Measurements from ENCODE around the gene CCL3. TPM values are rescaled to one million over a fixed set of nuclear protein-coding genes. Genes with fewer than 3 reads are reported as not detected.

CCL3 gene
- total and polyA plus RNA-seq, 2 donors (not counting 3 experiments of a cell fraction or from before 2014, with no cell fraction given): not detected

DNA sequence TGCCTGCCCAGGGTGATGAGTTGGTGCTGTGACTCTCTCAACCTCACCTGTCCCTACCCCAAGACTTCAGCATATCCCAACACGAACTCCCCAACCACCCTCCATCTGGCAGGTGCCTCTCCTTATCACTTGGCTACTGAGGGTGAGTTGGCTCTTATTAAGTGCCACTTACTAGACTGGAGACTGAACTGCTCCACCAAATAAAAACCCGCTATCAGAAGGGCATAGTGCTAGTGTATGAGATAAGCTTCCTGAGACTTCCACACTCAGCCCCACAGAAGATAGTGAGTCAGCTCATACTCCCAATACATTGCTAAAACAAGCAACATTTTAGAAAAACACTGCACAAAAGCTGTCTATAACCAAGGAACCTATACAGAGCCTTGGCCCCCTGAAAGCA, 41.9 kb downstream of the CCL3 start:
- no peaks in the 10 kb centered on the region for H4K20me1 ChIP-seq (replicated peaks; ENCODE audit: control insufficient read depth, extremely low read depth, insufficient read depth, low read length)
- H3K9me3 ChIP-seq (replicated peaks; ENCODE audit: control insufficient read depth, insufficient read depth, low read length): no peaks in the 10 kb centered on the region
- intact Hi-C loops (cut with micrococcal nuclease) (no loop called here), dilution Hi-C loops (cut with MboI; ENCODE audit: extremely low pct_ligation_motif_present, low sequenced_read_pairs) (no loop called here)
- H3K4me3 ChIP-seq (replicated peaks in 1 of 3; ENCODE audit: insufficient read depth in 1 of 3, low read depth in 1 of 3, low read length in 3 of 3): no peak overlapping the region
- DNase-seq (ENCODE audit: low read depth, low spot score): no peak
- H3K4me2 ChIP-seq (ENCODE audit: insufficient read depth, low read length): no peak overlapping the region
- no TSS peak for BruUV-seq (replicated peaks)
- TF ChIP-seq POLR2A (IDR thresholded peaks at IDR 0.05; ENCODE audit: low read depth, low read length): no peak
- no peak for TF ChIP-seq JUN (IDR thresholded peaks at IDR 0.05; ENCODE audit: borderline replicate concordance, insufficient read depth, insufficient read length, low read depth)
- TF ChIP-seq, protein P1, sequence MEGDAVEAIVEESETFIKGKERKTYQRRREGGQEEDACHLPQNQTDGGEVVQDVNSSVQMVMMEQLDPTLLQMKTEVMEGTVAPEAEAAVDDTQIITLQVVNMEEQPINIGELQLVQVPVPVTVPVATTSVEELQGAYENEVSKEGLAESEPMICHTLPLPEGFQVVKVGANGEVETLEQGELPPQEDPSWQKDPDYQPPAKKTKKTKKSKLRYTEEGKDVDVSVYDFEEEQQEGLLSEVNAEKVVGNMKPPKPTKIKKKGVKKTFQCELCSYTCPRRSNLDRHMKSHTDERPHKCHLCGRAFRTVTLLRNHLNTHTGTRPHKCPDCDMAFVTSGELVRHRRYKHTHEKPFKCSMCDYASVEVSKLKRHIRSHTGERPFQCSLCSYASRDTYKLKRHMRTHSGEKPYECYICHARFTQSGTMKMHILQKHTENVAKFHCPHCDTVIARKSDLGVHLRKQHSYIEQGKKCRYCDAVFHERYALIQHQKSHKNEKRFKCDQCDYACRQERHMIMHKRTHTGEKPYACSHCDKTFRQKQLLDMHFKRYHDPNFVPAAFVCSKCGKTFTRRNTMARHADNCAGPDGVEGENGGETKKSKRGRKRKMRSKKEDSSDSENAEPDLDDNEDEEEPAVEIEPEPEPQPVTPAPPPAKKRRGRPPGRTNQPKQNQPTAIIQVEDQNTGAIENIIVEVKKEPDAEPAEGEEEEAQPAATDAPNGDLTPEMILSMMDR (IDR thresholded peaks at IDR 0.05; ENCODE audit: extremely low read depth in 1 of 2, insufficient read depth in 1 of 2, low read depth in 1 of 2, low read length in 2 of 2): no peak
- TF ChIP-seq EZH2 (IDR thresholded peaks at IDR 0.05; ENCODE audit: borderline replicate concordance, low read depth, low read length, severe bottlenecking): no peak
- no peak for TF ChIP-seq POLR2AphosphoS5 (IDR thresholded peaks at IDR 0.05; ENCODE audit: insufficient read depth, low read depth, low read length)
- TF ChIP-seq MYC (IDR thresholded peaks at IDR 0.05; ENCODE audit: low read depth, low read length): no peak
- TF ChIP-seq, protein P2, sequence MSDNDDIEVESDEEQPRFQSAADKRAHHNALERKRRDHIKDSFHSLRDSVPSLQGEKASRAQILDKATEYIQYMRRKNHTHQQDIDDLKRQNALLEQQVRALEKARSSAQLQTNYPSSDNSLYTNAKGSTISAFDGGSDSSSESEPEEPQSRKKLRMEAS (IDR thresholded peaks at IDR 0.05; ENCODE audit: insufficient read depth, insufficient read length): no peak
- no peak for TF ChIP-seq GATA2 (IDR thresholded peaks at IDR 0.05; ENCODE audit: insufficient read depth, insufficient read length, low read depth, low read length)
- no peak for TF ChIP-seq FOS (IDR thresholded peaks at IDR 0.05; ENCODE audit: borderline replicate concordance, insufficient read depth, low read length)
- H3K27me3 ChIP-seq (ENCODE audit: control insufficient read depth in 2 of 2, insufficient read depth in 2 of 2, low read length in 2 of 2): peaks cover 0 to 2% of the 10 kb centered on the region in 2 experiments
- H3K36me3 ChIP-seq (ENCODE audit: control insufficient read depth in 2 of 2, extremely low read depth in 1 of 2, insufficient read depth in 2 of 2, low read length in 2 of 2): no peaks in the 10 kb centered on the region
- H3K9ac ChIP-seq (replicated peaks; ENCODE audit: extremely low read depth, insufficient read depth, low read length): no peak overlapping the region
- POLR2A ChIA-PET: no interaction called here
- H3K27ac ChIP-seq (ENCODE audit: insufficient read depth, low read depth, low read length): no peak overlapping the region
- no peak overlapping the region for H2AFZ ChIP-seq (ENCODE audit: low read depth, low read length)
- H3K4me1 ChIP-seq (ENCODE audit: control insufficient read depth, extremely low read depth, insufficient read depth, low read length): no peaks in the 10 kb centered on the region
- H3K9me1 ChIP-seq (replicated peaks; ENCODE audit: control insufficient read depth, extremely low read depth, insufficient read depth, low read length): no peaks in the 10 kb centered on the region
- no peak for FAIRE-seq
- CTCF ChIA-PET: interaction anchor here (1.1 to 1.2 kb wide), 2 partner anchors 72 to 101 kb away, joined by 3 to 5 read pairs; no protein-coding TSS in a partner anchor
- H3K79me2 ChIP-seq (ENCODE audit: control insufficient read depth, insufficient read depth, low read length): no peaks in the 10 kb centered on the region

Small RNAs within 50 kb of the gene (small RNA-seq; reads per million reads assigned to genes)
- gene RN7SL301P (ENCODE audit: insufficient read depth, insufficient read length, low read depth, low replicate concordance): not detected

Other genes starting within 250 kb of the CCL3 start
- gene HEATR9, start 221.3 kb downstream of the CCL3 start, total RNA-seq: not detected in 2 replicates
- not detected in 2 replicates for gene HEATR9, start 221.3 kb downstream of the CCL3 start, polyA plus RNA-seq
- gene CCL5, start 209.8 kb downstream of the CCL3 start, total RNA-seq: not detected in 2 replicates
- not detected in 2 replicates for gene CCL5, start 209.8 kb downstream of the CCL3 start, polyA plus RNA-seq
- gene RDM1, start 159.4 kb downstream of the CCL3 start, total RNA-seq: 0.46 TPM in 1 of 2 replicates, not detected in the other
- gene RDM1, start 159.4 kb downstream of the CCL3 start, polyA plus RNA-seq: 0.12 and 0.21 TPM in 2 replicates
- not detected in 2 replicates for gene LYZL6, start 146.4 kb downstream of the CCL3 start, total RNA-seq
- not detected in 2 replicates for gene LYZL6, start 146.4 kb downstream of the CCL3 start, polyA plus RNA-seq
- 0.51 and 0.55 TPM in 2 replicates for gene CCL16, start 108.6 kb downstream of the CCL3 start, total RNA-seq
- 0.18 TPM in 1 of 2 replicates, not detected in the other for gene CCL16, start 108.6 kb downstream of the CCL3 start, polyA plus RNA-seq
- gene CCL14, start 103.4 kb downstream of the CCL3 start, total RNA-seq: 9.5 and 21.3 TPM in 2 replicates
- gene CCL14, start 103.4 kb downstream of the CCL3 start, polyA plus RNA-seq: 25.8 and 29.8 TPM in 2 replicates
- gene CCL15, start 88.6 kb downstream of the CCL3 start, total RNA-seq: not detected in 2 replicates
- not detected in 2 replicates for gene CCL15, start 88.6 kb downstream of the CCL3 start, polyA plus RNA-seq
- gene CCL23, start 72.2 kb downstream of the CCL3 start, total RNA-seq: 1.0 TPM in 1 of 2 replicates, not detected in the other
- 1.1 TPM in 2 replicates for gene CCL23, start 72.2 kb downstream of the CCL3 start, polyA plus RNA-seq
- gene CCL18, start 25.9 kb downstream of the CCL3 start, total RNA-seq: not detected in 2 replicates
- not detected in 2 replicates for gene CCL18, start 25.9 kb downstream of the CCL3 start, polyA plus RNA-seq
- not detected in 2 replicates for gene CCL4, start 13.7 kb upstream of the CCL3 start, total RNA-seq
- gene CCL4, start 13.7 kb upstream of the CCL3 start, polyA plus RNA-seq: not detected in 2 replicates
- 3.3 and 9.7 TPM in 2 replicates for gene TBC1D3B, start 86.5 kb upstream of the CCL3 start, total RNA-seq
- gene TBC1D3B, start 86.5 kb upstream of the CCL3 start, polyA plus RNA-seq: 0.81 and 1.7 TPM in 2 replicates
- gene CCL3L1, start 106.6 kb upstream of the CCL3 start, total RNA-seq: not detected in 2 replicates
- not detected in 2 replicates for gene CCL3L1, start 106.6 kb upstream of the CCL3 start, polyA plus RNA-seq
- gene CCL4L2, start 120.9 kb upstream of the CCL3 start, total RNA-seq: not detected in 2 replicates
- gene CCL4L2, start 120.9 kb upstream of the CCL3 start, polyA plus RNA-seq: not detected in 2 replicates
- gene TBC1D3I, start 174.4 kb upstream of the CCL3 start, total RNA-seq: 0.60 and 1.3 TPM in 2 replicates
- 0.16 and 0.26 TPM in 2 replicates for gene TBC1D3I, start 174.4 kb upstream of the CCL3 start, polyA plus RNA-seq
- gene TBC1D3G, start 233.7 kb upstream of the CCL3 start, total RNA-seq: not detected in 2 replicates
- gene TBC1D3G, start 233.7 kb upstream of the CCL3 start, polyA plus RNA-seq: not detected in 2 replicates